ENCODE measurements around the gene PIK3C2G. TPM values are rescaled to one million over a fixed set of nuclear protein-coding genes. Genes with fewer than 3 reads are reported as not detected.

PIK3C2G gene
- total RNA-seq, 2 experiments from 2014 or later = not detected

DNA sequence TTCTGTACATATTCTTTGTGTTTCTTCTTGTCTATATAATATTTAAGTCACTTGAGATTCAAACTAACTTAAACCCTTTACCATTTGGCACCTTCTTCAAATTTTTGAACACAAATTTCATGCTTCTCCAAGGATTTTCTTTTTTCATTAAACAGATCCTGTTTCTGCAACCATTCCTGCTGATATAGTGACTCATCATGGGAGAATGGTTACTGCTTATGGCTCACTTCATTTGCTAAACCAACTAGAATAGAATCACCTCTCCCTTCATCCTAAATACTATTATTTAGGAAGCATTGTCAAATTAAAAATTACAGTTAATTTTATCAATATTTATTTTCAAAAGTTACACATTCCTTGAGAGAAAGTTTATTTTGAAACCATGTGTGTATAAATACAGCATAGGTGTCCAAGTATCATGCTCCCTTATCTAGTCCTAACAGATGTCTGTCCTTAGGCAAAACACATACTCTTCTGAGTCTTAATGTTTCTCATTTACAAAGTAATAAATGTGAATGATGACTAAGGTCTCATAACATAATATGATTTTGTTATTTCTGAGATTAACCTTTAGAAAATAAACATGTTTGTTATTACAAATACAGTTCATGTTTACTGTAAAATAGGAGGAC, 435.8 kb downstream of the PIK3C2G start:
- POLR2A ChIA-PET = no interaction called here
- H3K36me3 ChIP-seq (ENCODE audit: insufficient read depth, low read length) = no peaks in the 10 kb centered on the region
- H3K4me2 ChIP-seq (ENCODE audit: low read length) = no peak overlapping the region
- DNase-seq (ENCODE audit: low spot score) = no peak
- H3K9me2 ChIP-seq (ENCODE audit: insufficient read depth, low read length) = no peaks in the 10 kb centered on the region
- no peaks in the 10 kb centered on the region for H4K20me1 ChIP-seq (ENCODE audit: insufficient read depth, low read length)
- H3K79me2 ChIP-seq (ENCODE audit: insufficient read depth, low read depth, low read length) = no peaks in the 10 kb centered on the region
- H3K4me3 ChIP-seq (ENCODE audit: low read depth, low read length, poor library complexity, severe bottlenecking) = no peak overlapping the region
- H2AFZ ChIP-seq (ENCODE audit: low read length) = no peak overlapping the region
- TF ChIP-seq, protein P1, sequence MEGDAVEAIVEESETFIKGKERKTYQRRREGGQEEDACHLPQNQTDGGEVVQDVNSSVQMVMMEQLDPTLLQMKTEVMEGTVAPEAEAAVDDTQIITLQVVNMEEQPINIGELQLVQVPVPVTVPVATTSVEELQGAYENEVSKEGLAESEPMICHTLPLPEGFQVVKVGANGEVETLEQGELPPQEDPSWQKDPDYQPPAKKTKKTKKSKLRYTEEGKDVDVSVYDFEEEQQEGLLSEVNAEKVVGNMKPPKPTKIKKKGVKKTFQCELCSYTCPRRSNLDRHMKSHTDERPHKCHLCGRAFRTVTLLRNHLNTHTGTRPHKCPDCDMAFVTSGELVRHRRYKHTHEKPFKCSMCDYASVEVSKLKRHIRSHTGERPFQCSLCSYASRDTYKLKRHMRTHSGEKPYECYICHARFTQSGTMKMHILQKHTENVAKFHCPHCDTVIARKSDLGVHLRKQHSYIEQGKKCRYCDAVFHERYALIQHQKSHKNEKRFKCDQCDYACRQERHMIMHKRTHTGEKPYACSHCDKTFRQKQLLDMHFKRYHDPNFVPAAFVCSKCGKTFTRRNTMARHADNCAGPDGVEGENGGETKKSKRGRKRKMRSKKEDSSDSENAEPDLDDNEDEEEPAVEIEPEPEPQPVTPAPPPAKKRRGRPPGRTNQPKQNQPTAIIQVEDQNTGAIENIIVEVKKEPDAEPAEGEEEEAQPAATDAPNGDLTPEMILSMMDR (conservative IDR thresholded peaks at IDR 0.05; ENCODE audit: low read length) = no peak
- TF ChIP-seq EZH2phosphoT487 (IDR thresholded peaks at IDR 0.05; ENCODE audit: borderline replicate concordance, low read depth, low read length) = no peak
- no peaks in the 10 kb centered on the region for H3K9me3 ChIP-seq (ENCODE audit: low read length)
- intact Hi-C loops (cut with micrococcal nuclease; ENCODE audit: unreplicated experiment) = no loop called here
- H3K27ac ChIP-seq (ENCODE audit: low read depth, low read length, poor library complexity, severe bottlenecking) = no peak overlapping the region
- H3K4me1 ChIP-seq (ENCODE audit: insufficient read depth, low read length, poor library complexity, severe bottlenecking) = no peaks in the 10 kb centered on the region
- CTCF ChIA-PET (ENCODE audit: unreplicated experiment) = no interaction called here
- BruUV-seq (replicated peaks) = no TSS peak

Other genes with a start within 250 kb of the PIK3C2G start
- gene RERGL, start 171.3 kb upstream of the PIK3C2G start, total RNA-seq (2014; rRNA removed; shearing (Covaris generic)) = not detected in 2 replicates
- not detected in 2 replicates for gene RERGL, start 171.3 kb upstream of the PIK3C2G start, total RNA-seq (2022)